ENCODE results near the gene UROD.
"Not testable (repeated sequence)": the region's sequence is repeated elsewhere in the genome, so short reads cannot be mapped to it uniquely, and the experiment has no call there.

UROD gene

DNA sequence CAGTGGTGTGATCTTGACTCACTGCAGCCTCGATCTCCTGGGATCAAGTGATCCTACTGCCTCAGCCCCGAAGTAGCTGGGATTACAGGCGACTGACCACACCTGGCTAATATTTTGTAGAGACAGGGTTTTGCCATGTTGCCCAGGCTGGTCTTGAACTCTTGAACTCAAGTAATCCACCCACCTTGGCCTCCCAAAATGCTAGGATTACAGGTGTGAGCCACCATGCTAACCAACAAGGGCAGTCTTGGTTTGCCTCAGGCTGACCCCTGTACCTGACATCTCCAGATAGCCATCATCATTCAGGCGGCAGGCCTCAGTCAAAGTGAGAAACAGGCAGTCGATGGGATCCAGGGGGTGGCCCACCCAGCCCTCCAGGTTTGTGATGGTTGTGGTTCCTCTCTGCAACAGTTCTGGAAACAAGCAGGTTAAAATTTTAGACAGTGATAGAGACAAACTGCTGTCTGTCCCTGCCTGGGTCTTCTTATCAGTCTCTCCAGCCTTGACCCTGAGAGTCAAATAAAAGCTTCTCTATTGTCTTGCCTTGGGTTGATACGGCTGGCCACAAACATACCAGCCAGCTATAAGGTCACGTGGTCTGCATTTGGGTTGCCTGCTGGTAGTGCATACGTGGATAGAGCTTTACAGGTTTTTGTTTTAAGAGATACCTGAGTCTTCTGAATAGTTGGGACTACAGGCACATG lies 26.8 kb downstream of the UROD start:
- DNase-seq (ENCODE audit: low read depth in 3 of 3) = no peak

DNA sequence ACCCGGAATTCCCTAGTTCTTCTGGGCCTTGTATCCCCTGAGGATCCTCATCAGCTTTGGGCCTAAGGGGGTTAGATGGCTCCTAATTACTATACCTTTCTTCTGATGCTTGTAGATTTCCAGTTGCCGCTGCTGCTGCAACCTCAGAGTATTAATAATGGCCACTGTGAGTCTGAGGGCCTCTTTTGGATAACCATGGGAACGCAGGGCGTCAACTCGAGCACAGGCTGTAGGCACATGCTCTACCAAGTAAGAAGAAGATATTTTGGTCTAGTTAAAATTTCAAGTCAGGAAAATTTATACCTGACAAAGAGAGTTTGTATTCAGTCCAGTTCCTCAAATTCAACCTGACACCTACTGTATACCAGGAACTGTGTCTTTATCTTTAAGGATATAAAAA lies 28.2 kb downstream of the UROD start:
- DNase-seq (ENCODE audit: low read depth in 3 of 3) = no peak

DNA sequence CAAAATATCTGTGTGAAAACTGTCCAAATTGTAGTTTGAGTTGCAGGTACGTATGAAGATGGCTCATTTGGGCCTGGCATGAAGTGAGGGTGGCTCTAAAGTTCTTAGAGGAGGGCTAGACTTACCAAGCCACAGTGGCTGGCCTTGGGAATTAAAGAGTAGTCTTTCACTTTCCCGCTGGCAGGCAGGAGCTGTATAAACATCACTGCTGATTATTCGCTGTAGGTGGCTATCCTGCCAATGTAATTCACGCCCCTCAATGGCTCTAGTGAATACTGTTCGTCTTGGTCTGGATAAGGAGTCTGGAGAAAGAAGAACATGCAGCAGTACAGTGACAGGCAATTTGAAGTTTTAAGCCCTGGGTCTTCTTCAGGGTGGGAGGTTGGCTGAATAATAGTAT lies 31.0 kb downstream of the UROD start:
- no peak for DNase-seq (ENCODE audit: low read depth in 3 of 3)

DNA sequence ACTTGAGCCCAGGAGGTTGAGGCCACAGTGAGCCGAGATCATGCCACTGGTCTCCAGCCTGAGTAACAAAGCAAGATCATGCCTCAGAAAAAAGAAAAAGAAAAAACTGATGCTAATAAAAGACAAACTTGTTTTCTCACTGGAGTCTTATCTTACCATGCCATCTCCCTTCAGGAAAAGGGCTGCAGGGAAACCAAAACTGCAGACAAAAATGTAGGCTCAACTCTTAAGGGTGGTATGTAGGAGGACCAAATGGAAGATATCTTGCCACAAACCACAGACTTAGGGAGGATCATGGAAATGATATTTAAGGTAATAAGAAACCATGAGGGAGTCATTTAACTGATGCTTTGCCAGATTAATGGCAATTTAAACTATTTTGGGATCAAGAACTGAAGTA lies 32.9 kb downstream of the UROD start:
- no peak for DNase-seq (ENCODE audit: low read depth in 3 of 3)

DNA sequence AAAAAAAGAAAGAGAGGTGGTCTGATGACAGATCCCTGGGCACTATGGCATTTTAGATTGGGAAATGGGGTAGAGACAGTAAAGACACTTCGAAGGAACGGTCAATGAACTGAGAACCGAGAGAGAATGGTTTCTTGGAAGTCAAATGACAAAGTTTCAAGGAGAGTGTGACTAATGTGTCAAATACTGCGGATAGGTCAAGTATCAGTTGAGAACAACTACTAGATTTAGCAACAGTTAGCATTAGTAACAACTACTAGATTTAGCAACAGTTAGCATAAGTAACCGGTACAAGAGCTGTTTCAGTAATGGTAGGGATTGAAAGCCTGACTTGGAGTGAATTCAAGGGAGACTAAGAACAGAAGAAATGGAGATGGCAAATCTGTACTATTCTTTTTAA lies 35.0 kb downstream of the UROD start:
- DNase-seq (ENCODE audit: low read depth in 3 of 3) = no peak

DNA sequence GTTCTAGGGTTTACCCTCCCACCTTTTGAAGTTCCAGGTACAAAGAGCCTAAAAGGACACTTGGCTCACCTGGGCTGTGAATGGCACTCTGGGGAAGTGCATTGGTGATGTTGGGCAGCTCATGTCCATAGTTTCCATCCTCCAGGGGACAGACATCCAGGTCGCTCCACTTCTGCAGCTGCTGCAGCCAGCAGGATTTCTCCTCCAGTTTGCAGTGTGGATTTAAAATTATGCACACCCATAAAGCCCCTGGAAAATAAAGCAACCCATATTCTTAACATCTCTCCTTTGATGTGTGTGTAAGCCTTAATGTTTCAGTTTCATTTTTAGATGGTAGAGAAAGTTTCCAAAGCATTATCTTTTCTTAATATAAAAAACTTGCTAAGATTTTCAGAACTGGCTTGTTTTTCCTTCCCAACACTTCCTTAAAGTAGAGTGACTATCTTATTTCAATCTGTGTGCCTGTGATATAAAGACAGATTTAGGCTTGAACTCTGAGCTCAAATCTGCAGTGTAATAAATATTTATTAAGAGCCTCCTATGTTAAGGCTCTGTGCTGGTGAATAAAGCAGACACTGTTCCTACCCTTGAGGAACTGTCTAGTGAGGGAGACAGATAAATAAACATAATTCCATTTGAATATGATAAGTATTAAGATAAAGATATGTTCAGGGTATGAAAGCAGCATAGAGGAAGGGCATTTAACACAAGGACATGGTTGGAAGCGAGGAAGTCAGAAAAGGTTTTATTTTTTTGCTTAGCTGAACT lies 39.1 kb downstream of the UROD start:
- no peak for DNase-seq (ENCODE audit: low read depth in 3 of 3)

DNA sequence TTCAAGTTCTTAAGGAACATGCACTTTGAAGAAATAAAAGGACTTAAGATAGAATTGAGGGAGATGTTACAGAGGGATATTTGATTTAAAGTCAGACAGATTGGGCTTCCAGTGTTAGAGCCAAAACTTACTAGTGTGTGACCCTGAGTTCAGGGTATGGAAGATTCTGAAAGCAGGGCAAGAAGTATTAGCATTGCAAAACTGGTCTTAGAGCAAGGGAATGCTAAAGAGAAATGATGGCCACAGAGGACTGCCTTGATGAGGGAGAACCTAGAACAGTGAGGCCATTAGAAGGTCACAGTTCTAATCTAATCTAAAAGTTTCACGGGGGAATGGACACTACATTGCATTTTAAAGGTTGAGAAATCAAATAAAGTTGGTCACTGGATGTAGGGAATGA lies 45.5 kb downstream of the UROD start:
- no peak for DNase-seq (ENCODE audit: low read depth in 3 of 3)

DNA sequence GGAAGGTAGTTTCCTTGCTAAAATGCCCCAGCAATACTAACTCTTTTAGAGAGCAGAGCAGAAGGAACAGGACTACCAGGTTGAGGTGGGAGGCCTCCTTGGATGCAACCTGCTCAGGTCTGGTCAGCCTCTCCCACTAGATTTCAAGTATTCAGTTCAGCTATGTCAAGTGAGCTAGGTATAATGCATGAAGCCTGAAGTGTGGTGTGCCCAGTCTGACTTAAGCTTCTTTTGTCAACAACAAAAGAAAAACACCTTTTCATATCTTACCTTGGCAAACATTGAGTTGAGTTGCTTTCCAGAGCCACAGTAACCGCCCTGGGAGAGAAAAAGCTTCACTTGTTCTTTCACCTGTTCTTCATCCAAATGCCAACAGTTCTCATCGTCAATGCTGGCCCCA lies 47.8 kb downstream of the UROD start:
- DNase-seq (ENCODE audit: low read depth in 3 of 3) = no peak

DNA sequence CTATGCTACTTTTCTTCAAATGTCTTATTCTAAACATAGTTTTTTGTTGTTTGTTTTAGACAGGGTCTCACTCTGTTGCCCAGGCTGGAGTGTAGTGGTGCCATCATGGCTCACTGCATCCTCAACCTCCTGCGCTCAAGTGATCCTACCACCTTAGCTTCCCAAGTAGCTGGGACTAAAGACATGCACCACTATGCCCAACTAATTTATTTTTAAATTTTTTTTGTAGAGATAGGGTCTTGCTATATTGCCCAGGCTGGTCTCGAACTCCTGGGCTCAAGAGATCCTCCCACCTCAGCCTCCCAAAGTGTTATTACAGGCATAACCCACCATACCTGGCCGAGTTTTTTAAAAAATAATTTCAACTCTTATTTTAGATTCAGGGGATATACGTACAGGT lies 50.4 kb downstream of the UROD start:
- DNase-seq (ENCODE audit: low read depth in 3 of 3) = not testable (repeated sequence)

DNA sequence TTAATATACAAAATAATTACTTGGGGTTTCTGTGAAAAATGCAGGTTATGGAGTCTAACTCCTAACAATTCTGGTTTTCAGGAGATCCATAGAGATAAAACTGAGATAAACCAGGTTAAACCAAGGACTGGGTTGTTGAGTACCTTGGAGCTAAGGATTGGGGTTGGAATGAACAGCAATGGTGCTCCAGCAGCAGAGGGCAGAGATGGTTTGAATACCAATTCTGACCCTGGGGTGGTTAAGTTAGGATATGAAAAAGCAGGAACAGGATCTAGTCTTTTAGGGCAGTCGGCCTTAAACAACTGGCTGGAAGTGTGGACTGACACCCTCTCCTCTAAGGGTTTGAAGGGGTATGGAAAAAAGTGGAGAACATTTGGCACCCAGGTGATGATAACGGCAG lies 53.0 kb downstream of the UROD start:
- no peak for DNase-seq (ENCODE audit: low read depth in 3 of 3)

Data from stimulated activated CD4-positive, alpha-beta T cell treated with anti-CD3 and anti-CD28 coated beads, TNF-alpha, amount 100 ng/mL, for 48 hours (primary cell).